Stimulated activated CD8-positive, alpha-beta memory T cell treated with anti-CD3 and anti-CD28 coated beads, Interleukin-7, amount 100 ng/mL, for 1 hour (primary cell): ENCODE data around the gene PYGM.

Source experiments
- DNase-seq, 2 donors: peaks; one replicate each; pipeline ENCODE4 v3.0.0-alpha.2; 2020; ENCODE audit warnings: low read depth in 2 of 2

Gene PYGM

DNA sequence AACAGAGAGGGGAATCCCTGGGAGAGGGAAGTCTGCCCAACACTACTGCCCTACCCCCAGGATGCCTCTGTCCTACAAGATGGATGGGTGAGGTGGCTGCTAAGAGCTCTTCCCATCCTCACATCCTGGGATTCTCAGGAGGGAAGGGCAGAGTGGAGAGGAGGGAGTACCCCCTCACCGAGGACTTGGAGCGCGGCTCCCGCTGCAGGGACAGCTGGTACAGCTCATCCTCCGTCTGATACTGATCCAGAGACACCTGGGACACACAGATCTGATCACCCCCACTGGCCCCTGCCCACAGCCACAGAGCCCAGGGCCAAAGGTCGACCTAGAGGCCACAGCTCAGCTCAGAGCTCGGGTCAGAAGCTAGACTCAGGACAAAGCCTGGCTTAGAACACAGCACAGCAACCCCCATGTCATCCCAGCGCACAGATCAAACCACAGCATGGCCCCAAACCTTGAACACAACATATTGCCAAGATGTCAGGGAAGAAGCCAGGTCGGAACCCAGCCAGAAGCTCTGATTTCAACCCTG is 24.0 kb downstream of the PYGM start:
- DNase-seq: no peak

DNA sequence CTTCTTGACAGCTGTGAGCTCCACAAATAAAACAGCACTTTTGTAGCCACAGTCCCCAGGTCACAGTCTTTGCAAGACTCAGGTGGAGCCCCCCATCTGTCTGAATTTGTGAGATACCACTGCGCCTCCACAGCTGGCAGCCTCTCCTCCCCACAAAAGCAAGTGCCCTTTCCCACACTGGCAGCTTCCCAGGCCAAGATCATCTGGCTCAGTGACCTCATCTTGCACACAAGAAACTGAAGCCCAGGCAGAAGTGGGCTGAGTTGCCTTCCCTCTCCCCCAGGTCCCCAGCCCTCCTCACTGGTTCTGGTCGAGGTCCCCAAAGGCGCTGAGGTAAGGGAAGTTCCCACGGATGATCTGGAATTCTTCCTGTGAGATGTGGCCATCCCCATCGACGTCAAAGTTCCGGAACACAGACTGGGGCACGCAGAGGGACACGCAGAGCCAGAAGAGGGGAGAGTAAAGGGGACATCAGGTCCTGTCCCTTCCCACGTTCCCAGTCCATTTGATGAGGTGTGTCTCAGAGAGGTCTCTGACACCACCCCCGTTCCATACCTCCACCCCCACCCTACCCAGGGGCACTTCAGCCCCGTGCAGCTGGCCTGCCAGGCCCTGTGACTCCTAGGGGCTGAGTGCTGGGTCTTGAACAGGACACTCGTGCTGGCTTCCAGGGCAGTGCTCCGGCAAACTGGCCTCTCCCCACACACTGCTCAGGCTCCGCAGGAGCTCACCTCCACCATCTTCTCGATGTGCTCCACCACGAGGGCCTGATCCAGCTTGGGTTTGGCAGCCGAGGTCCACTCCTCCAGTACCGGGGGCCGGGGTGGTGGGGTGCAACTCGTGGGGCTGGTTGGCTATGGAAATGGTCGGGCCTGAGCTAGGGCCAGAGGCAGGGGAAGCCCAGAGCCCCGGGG is 24.7 kb downstream of the PYGM start:
- DNase-seq: no peak

- DNase-seq: no peak
Measured at GRCh38 chr11:64731601-64732000, 28.2 kb downstream of the PYGM start.

DNA sequence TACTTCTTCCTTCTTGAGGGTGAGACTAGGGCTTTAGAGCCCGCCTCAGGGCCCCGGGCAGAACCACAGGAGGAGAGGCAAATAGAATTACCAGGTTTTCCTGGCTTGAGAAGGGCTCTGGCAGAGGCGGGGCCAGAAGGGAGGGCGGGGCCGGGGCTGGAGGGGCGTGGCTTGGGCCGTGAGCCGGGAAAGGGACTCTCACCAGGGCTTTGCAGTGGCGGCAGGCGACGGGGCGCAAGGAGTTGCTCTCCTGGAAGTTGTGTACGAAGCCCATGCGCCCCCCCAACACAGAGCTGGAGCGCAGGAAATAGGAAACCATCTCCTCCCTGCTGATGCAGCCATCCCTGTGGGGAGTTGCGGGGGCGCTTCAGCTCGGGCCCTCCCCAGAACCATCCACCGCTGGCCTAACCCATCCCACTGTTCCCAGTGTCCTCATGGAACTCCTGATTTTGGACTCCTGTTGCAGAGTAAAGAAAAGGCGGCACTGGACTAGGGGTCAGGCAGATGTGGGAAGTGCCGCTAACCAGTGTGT is 29.9 kb downstream of the PYGM start:
- no peak for DNase-seq

GRCh38 chr11:64728757-64729365 is 30.9 kb downstream of the PYGM start:
- no peak for DNase-seq

DNA sequence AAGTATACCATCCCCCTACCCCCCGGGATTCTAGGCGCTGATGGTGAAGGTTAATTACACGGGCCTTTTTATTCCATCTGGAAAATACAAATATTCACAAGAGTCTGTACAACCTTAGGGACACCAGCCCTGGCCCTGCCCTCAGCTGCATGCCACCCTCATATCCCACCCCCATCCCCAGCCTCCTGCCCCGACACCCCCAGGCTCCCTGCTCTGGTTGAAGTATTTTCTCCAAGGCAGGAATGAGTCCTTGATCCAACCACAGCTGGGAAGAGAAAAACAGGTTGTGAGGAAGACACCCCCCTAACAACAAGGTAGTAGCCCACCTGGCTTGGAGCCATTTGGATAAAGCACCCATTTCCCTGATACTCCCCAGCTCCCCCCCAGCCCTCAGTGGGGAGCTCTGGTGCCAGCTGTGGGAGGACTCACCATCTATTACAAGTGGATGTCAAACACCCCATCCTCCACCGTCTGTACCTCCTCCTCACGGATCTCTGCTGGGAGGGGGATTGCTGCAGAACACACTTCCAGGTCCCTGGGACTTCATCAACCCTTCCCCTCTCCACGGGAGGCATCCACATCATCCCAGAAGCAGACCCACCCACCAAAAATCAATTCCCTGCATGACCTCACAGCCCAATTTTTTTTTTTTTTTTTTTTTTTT is 32.8 kb downstream of the PYGM start:
- no peak for DNase-seq

DNA sequence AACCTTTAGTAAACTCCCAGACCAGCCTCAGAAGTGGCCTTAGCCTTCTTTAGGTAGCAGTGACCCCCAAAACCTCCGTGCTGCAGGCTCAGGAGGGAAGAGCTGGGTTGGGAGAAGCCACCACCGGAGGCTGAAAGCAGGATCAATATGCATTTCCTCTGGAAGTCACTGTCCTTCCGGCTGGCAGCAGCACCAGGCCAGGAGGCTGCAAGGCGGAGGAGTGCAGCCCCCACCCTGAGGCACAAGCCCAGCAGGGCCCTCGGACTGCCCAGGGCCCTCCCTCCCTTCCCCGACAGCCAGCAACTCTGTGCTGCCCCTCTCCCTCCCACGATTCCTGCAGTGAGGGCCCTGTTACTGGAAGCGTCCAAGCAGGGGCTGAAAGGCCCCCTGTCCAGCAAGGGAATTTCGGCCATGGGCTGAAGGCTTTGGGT is 33.5 kb downstream of the PYGM start:
- no peak for DNase-seq

GRCh38 chr11:64724863-64725532 is 34.8 kb downstream of the PYGM start:
- DNase-seq: no peak

- no peak for DNase-seq
Measured at GRCh38 chr11:64723907-64724862, 35.6 kb downstream of the PYGM start.

GRCh38 chr11:64723117-64723906 is 36.5 kb downstream of the PYGM start, which contains the start of gene NRXN2:
Gene NRXN2 (minus strand): TSS chr11:64723197. CDS start chr11:64713699, 9,498 bp downstream.
- peak; percentile 62 to 64 for DNase-seq

DNA sequence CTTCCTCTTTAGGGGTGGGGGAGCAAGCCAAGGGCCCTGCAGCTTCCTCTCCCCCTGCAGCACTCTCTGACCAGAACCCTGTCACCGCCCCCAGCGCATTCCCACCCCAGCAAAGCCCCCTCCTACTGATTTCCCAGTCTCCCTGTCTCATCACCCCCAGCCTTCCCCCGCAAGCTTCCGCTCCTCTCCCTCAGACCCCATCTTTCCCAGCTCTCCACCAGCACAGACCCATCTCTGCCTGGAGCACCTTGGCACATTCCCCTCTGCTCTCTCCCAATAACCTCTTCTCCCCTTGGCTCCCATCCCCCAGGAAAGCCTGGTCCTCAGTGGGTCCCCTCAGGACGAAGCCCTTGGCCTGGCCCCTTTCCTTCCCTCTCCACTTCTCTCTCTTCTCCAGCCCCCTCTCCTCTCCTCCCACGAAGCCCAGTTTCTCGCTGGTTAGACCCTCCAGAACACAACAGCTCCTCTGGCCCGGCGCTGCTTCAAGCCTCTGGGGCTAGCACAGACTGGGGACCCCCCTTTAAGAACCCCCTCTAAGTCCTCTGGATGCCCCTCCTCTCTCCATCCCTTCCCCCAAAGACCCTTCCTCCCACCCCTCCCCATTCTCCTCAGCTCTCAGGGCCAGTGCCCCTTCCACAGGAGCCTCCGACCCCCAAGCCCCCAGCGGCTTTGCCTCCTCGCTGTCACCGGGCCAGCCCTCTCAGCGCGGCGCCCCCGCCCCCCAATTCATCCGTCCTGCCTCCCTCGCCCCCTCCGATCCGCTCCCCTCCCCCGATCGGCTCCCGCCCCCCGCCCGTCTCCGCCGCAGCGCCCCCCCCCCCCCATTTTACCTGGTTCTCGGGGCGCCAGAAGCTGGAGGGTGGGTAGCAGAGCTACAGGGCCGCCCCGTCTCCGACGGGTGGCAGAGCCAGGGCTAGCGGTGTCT is 37.4 kb downstream of the PYGM start:
- DNase-seq: no peak

DNA sequence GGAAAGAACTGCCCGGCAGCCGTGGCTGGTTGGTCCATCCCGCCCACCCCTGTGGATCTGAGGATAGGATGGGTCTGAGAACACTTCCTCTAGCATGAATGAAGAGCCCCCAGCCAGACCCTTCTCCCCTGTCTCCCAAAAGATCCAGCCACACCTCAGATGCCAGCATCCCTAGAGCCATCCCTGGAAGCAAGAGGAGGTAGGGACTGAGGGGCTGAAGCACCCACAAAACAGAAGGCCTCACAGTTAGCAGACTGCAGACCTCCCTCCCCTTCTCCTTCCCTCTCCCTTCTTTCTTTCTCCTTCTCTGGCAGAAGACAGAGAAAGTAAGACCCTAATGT is 38.4 kb downstream of the PYGM start:
- DNase-seq: no peak

GRCh38 chr11:64720640-64721358 is 39.0 kb downstream of the PYGM start:
- no peak for DNase-seq

- DNase-seq: no peak
Measured at GRCh38 chr11:64720167-64720566, 39.6 kb downstream of the PYGM start.

DNA sequence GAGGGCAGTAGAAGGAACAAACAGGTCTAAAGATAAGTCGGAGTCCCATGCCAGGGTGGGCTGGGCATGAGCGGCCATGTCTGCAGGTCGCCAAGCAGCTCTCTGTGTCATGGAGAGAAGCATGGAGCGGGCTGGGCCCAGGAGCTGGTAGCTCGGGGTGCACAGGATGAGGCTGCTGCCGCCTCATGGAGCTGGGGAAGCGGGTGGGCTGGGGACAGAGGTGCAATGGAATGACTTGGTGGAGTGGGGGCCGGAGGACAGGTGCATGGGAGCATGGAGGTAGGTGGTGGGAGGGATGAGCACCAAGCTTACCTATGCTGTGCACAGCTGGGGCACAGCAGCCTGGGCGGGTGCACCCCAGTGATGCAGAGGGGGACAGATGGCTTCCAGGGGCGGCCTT is 40.4 kb downstream of the PYGM start:
- no peak for DNase-seq

DNA sequence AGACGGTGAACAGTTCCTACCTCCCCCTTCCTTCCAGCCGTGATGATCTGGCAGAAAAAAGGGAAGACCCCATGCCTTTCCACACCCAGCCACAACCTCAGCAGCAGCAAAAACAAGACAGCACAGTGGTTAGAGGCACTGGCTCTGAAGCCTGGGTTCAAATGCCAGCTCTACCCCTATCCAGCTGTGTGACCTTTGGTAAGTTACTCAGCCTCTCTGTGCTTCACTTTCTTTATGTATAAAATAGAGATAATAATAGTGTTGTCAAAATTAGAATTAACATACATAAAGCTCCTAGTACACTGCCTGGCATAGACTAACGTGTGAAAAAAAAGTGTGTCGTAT is 41.0 kb downstream of the PYGM start:
- DNase-seq: no peak

DNA sequence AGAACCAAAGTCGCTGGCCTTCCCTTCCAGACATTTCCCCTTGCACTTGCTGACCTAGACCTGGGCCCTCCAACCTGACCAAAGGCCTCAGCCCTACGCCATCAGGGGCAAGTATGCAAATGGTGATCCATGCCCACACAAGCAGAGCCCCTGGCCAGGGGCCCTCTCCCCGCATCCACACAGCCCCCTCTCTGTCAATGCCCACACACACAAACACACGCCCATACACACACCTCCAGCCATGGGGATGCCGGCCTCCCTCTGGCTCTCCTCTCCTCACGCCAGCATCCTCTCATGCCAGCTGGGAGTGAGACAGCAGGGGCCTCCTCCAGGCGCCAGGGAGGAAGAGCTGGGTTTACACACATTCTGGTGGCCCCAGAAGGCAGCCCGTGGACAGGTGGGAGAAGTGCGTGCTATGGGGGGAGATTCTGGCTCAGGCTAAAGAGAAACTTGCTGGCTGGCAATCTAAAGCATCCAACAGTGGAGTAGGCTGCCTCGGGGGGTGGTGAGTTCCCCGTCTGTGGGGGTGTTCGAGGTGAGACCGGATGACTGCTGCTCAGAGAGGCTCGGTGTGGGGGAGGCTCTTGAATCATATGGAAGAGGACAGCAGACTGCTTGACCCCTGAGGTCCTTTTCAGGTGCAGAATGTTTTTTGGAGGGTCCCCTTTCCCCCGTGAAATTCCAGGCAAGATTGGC is 41.5 kb downstream of the PYGM start:
- DNase-seq: no peak

GRCh38 chr11:64717268-64717578 is 42.6 kb downstream of the PYGM start:
- DNase-seq: no peak
